ENCODE measurements around the gene SPIN2B.

The SPIN2B gene

GRCh38 chrX:57070185-57070984 is 51.0 kb downstream of the SPIN2B start:
- no peak for DNase-seq
